ENCODE results near the gene TCTN1.
"Not testable (repeated sequence)": the region's sequence is repeated elsewhere in the genome, so short reads cannot be mapped to it uniquely, and the experiment has no call there.

Gene TCTN1

GRCh38 chr12:110638796-110639195, 24.9 kb downstream of the TCTN1 start:
- DNase-seq (ENCODE audit: low read depth in 2 of 2), result no peak

- no peak for DNase-seq (ENCODE audit: low read depth in 2 of 2)
Observed at GRCh38 chr12:110639336-110640141, 25.6 kb downstream of the TCTN1 start.

DNA sequence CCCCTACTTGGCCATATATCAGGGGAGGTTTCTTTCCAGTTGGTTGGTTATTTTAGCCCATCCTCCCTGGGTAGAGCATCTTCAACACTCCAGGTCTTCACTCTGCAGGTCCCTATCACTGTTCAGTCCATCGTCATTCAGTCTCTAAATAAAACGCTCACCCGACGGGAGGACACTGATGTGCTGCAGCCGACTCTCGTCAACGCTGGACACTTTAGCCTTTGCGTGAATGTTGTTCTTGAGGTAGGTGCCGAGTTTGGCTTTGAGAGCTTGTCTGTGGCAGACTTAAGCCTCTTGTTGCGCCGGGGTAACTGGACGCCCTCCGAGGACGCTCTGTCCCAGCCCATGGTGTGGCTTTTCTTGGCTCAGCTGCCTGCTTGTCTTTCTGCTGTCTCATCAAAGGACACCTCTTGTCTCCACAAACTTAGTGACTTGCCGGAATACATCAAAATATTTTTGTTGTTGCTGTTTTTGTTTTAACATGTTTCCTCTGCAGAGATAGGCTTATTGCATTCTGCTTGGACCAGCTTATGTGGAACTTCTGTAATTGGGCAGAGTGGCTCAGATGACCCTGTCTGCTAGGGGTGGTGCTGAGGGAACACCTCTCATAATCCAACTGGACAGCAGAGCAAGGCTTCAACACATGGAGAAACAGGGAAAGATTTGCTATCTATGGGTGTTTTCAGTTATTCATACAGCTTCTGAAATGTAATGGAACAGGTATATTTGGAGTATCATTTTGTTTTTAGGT, 26.5 kb downstream of the TCTN1 start:
- no peak for DNase-seq (ENCODE audit: low read depth in 2 of 2)

GRCh38 chr12:110641521-110641920, 27.6 kb downstream of the TCTN1 start:
- no peak for DNase-seq (ENCODE audit: low read depth in 2 of 2)

DNA sequence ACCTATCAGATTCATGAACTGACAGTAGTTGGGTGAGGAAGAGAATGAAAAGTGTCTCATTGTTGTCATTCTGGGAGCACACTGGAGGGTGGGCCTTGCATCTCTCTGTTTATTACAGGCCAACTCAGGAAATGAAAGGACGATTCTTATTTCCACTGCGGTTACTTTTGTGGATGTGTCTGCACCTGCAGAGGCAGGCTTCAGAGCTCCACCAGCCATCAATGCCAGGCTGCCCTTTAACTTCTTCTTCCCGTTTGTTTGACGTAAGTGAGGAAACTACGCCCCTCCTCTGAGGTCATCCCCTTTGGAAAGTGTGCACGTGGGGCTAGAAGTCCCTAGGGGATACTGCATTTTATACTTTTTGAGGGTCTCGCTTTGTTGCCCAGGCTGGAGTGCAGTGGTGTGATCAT, 33.7 kb downstream of the TCTN1 start:
- no peak for DNase-seq (ENCODE audit: low read depth in 2 of 2)

DNA sequence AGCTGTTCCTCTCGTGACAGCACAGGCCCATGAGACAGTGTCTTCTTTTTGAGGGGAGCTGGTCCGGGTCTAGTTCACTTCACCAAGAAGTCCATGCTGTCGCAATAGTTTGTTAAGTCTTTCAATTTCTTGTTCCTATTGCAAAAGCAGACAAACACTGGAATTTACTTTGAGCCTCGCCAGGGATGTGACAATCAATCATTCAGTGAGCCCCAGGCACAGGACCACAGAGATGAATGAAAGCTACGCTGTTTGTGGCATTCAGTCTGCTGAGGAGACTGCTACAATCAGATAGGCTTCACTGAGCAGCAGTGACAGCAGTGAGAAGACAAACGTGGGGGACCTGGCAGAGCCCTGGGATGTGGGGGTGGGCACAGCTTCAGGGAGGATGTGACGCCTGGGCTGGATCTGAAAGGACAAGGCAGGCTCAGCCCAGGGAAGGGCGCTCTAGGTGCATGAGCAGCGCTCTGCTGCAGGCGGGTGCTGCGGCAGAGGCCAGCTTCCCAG, 35.5 kb downstream of the TCTN1 start:
- no peak for DNase-seq (ENCODE audit: low read depth in 2 of 2)

GRCh38 chr12:110654238-110654637, 40.3 kb downstream of the TCTN1 start:
- DNase-seq (ENCODE audit: low read depth in 2 of 2), result not testable (repeated sequence)

GRCh38 chr12:110656071-110656655, 42.2 kb downstream of the TCTN1 start:
- DNase-seq (ENCODE audit: low read depth in 2 of 2), result no peak

DNA sequence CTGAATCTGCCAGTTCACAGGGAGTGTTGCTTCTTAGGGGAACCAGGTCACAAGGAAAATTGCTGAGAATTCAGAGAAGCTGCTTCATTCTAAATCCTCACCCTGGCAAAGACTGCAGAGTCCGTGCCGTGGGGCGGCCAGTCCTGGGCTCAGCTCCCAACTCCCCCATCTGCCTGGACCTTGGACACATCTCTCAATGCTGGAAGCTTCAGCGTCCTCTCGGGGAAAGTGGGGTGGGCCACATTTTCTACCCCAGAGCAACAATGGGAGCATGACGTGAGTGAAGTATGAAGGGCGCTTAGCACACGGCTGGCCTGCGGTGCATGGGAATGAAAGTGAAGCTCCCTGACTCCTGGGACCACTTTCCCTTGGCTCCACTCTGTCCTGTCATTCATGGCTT, 43.8 kb downstream of the TCTN1 start:
- no peak for DNase-seq (ENCODE audit: low read depth in 2 of 2)

DNA sequence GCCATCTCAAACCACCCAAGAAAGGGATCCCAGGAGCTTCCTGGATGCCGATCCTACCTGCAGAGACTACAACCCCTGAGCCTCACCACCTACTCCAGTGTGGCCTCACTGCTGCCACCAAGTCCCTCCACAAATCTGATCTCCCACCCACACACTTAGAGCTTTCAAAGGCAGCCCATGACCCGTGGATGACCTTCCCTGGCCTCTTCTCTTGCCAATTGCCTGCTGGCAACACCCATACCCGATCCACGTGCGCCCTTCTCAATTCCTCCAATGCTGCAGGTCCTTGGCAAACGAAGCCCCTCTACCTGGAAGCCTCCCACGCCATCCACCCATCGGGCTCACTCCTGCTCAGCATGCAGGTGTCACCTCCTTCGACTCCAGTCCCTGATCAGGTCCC, 44.3 kb downstream of the TCTN1 start:
- DNase-seq (ENCODE audit: low read depth in 2 of 2), result no peak

DNA sequence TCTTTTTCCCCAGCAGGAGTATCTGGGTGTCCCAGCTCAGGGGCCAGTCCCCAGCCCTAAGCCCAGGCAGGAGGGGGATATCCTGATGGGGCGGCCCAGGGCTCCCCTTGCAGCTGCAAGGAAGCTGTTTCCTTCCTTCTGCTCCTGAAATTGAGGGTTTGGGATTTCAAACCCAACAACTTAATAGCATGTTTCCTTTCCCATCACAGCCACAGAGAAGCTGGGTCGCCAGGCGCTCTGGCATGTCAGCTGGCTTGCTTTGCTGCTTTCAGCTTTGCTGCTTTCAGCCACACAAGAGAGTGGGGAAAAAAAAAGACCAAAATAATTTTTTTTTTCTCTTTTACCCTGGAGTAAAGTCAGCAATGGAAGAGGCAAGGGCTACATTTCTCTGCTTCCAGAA, 44.9 kb downstream of the TCTN1 start:
- no peak for DNase-seq (ENCODE audit: low read depth in 2 of 2)

GRCh38 chr12:110661337-110661972, 47.5 kb downstream of the TCTN1 start:
- DNase-seq (ENCODE audit: low read depth in 2 of 2), result peak in 1 of 2 donors; percentile 29

GRCh38 chr12:110666892-110667291, 53.0 kb downstream of the TCTN1 start:
- no peak for DNase-seq (ENCODE audit: low read depth in 2 of 2)

DNA sequence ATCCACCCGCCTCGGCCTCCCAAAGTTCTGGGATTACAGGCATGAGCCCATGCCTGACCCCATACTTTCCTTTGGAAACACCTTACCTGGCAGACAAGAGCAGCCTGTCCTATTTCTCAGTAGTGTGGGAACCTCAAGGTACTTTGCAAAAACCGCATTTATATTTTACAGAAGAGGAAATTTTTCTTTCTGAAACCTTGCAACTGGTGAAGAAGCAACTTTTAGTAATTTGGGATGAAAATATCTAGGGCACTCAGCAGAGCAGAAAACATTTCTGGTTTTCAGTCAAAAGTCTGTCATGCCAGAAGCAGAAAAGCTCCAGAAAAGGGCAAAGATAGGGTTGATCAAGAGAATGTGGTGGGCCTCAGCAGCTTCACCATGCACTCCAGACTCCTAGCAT, 53.7 kb downstream of the TCTN1 start:
- no peak for DNase-seq (ENCODE audit: low read depth in 2 of 2)

DNA sequence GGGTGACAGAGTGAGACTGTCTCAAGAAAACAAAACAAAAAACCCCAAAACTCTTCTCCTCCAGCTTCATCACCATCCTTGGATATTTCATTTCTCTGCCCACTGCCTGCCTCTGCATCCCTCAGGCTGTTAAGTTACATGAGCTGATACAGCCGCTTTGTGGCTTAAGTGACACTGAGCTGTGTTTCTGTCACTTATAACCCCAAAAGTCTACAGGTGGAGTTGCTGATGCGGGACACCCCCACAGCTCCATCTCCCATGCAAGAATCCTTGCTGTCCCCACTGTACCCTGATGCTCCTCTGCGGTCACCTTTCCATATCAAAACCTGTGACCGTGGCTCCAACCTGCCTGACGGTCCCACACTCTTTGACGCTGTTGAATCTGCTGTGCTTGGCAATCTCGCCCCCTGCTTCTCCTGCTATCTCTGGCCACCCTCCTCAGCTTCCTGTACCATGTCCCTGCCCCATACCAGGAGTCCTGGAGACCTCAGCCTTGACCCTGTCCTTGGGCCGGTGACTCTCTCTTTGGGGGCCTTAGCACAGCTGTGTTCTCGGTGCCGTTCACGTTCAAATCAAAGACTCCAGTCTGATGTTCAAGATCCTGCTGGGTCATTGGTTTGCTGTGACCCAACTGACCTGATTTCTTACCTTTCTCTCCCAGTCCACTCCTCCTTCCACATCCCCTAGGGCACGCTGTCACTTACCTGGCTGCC, 54.7 kb downstream of the TCTN1 start:
- no peak for DNase-seq (ENCODE audit: low read depth in 2 of 2)

GRCh38 chr12:110669193-110669502, 55.2 kb downstream of the TCTN1 start:
- no peak for DNase-seq (ENCODE audit: low read depth in 2 of 2)

- peak in 1 of 2 donors; percentile 13 for DNase-seq (ENCODE audit: low read depth in 2 of 2)
Observed at GRCh38 chr12:110670161-110670701, 56.3 kb downstream of the TCTN1 start.

GRCh38 chr12:110676171-110676570, 62.2 kb downstream of the TCTN1 start:
- DNase-seq (ENCODE audit: low read depth in 2 of 2), result no peak

- no peak for DNase-seq (ENCODE audit: low read depth in 2 of 2)
Observed at GRCh38 chr12:110677206-110677911, 63.4 kb downstream of the TCTN1 start.

- no peak for DNase-seq (ENCODE audit: low read depth in 2 of 2)
Observed at GRCh38 chr12:110677982-110678381, 64.1 kb downstream of the TCTN1 start.

DNA sequence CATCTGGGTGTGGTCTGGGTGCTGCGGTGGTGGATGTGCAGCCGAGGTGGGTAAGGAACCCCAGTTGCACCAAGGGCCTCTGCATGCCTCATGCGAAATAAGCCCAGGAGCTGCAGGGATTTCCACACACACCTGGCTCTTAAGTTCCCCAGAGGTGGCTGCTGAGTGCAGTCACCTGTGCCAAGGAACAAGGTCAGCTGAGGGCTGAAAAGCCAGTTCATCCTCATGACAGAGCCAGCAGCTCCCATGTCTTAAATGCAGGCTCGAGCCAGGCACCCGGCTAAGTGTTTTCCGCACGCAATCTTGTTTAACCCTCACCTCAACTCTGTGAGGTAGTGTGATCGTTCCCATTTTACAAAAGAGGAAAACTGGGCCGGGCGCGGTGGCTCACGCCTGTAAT, 65.3 kb downstream of the TCTN1 start:
- no peak for DNase-seq (ENCODE audit: low read depth in 2 of 2)
